HG02642 (cell line): ENCODE data around the gene PRKG1.
"Not testable (repeated sequence)": the region's sequence is repeated elsewhere in the genome, so short reads cannot be mapped to it uniquely, and the experiment has no call there.

Experiments used
- ATAC-seq: cut with Tn5 transposase; IDR thresholded peaks from one replicate; pipeline ENCODE4 v1.9.1; 2021; ENCODE audit warnings: mild to moderate bottlenecking; ENCODE audit not compliant: unreplicated experiment, poor library complexity

PRKG1 gene

DNA sequence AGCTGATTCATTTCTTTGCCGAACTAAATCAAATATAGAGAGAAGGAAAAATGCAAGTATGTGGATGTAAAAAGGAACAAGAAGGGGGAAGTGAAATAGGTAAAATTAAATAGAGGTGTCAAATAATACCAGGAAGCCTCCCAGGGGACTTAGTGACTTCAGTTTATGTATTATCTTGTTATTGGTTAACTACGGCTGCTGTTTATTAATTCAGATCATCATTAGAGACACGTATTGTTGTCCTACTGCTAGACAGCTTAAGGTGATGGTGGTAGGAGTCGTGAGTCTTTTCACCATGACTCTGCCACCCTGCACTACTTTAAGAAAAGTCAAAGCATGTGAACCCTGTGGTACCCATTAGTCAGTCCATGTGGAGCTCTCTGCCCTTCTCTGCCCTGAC, 289.1 kb downstream of the PRKG1 start:
- no peak for ATAC-seq

DNA sequence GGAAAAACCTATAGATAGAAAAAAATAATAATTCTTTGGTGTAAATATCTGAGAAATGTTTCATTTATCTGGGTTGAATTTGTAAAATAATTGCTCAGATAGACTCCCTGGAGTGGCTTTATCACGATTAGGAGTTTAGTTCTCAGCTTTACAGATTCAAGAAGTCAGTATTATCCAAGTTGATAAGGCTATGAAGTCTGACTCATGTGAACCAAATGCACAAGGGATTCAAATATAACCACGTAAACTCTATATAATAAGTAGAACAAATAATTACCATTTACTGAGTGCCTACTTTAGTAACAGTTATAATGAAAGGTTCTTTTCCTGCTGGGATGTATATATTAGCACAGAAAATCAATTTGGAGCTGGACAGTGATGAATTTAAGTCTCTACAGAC, 290.4 kb downstream of the PRKG1 start:
- no peak for ATAC-seq

DNA sequence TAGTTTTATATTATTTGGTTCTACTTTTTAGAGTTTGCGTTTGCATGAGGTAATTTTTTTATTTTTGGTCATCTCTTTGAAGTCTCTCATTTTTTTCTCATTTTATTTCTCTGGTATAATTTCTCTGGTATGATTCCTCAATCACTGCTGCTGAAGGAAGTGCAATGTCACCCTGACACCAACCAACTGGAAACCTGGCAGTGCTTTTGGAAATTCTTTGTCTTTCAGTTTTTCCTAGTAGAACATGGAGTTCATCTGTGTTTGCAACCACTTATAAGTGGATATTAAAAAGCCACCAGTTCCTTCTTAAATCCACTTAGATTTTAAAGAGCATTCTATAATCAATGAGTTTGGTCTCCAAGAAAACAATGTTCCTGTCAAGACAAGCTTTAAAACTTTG, 291.8 kb downstream of the PRKG1 start:
- no peak for ATAC-seq

DNA sequence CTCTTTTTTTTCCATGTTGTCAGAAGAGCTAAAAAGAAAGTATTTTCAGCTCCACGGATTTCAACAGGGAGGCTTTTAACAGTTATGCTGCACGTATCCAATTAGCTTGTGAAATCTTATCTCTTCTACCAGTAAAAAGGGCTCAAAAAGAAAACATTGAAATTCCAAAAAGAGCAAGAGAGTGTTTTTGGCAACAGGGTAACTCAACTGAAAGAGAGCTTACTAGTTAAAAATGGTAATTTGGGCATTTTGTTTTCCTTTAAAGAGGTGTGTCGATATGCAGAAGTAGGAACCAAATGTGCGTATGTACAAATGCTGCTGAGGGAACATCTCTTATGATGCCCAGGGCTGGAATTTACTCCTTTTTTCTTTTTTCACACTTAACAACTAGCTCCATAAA, 292.8 kb downstream of the PRKG1 start:
- no peak for ATAC-seq

DNA sequence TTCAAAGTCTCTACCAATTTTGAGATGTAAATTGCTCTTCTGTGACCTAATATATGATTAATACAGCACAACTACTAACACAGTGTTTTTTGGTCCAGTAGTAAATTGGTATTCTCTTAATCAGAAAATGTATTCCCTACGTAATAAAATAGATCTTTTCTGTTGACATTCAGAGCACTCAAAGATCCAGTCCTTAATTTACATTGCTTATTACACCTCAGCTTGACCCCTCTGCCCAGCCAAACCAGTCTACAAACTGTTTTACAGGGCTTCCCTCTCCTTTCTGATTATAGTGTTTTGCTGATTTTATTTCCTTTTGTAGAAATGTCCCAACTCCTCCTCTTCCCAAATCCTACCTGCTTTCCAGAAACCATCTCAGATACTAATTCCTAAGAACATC, 293.4 kb downstream of the PRKG1 start:
- no peak for ATAC-seq

DNA sequence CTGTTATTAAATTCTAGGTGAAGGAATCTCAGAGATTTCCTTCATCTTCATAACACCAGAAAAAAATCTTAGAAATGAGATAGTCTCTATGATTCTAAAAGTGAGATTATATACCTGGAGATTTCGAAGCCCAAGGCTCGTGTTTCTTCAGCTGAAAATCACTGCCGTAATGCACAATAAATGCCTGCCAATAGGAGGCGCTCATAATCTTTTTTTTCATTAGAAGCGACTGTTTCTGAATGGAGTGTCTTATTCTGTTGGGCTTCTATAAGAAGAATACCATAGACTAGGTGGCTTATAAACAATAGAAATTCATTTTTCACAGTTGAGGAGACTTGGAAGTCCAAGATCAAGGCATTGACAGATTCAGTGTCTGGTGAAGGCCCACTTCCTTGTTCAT, 294.7 kb downstream of the PRKG1 start:
- ATAC-seq, result no peak

DNA sequence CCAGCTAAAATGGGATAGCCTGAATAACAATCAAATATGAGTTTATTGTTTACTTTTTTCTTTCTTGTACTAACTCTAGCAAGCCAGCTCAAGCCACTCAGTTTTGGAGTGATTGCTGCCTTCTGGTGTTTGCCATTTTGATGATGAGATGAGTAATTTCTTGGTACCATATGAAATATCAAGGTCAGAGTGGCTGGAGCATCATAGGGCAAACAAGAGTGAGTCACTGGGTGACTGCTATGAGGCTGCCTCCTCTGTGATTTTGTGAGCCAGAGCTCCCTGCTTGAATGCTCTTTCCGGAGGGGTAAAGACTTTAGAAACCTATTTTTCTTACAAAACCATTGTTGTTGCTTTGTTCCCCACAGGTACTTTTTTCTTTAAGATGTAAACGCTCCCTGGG, 295.6 kb downstream of the PRKG1 start:
- ATAC-seq, result no peak

DNA sequence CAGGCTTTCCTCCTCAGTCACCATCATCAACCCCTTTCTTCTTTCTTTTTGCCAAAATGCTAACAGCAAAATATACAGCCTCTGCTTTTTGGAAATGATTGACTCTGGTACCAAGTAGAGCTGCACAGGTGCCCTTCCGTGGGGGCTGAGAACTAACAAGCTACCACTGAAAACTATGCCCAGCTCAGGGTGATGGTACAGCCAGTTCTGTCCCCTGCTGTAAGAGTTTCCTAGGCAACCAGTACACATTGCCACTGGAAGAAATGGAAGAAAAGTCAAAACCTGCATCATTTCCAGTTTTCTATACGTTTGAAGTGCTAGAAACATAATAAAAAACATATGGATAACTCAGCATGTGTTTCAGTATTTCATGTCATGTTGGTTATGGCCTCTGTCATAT, 297.5 kb downstream of the PRKG1 start:
- ATAC-seq, result no peak

DNA sequence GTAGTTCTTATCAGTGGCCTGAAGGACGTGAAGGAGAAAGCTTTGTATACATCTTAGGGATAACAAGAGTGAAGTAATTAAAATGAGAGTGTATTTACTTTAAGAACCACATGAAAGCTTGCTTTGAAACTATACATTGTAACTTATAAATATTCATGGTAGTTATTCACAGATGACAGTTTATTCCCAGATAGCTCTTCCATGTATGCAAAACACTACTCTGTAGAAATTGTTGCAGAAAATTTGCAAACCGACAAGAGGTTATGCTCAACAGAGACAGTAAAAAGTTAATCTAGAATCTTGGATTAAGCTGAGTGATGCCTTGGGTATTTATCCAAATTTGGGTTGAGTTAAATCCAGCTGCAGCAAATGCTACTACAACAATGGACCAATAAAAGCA, 301.5 kb downstream of the PRKG1 start:
- ATAC-seq, result no peak

DNA sequence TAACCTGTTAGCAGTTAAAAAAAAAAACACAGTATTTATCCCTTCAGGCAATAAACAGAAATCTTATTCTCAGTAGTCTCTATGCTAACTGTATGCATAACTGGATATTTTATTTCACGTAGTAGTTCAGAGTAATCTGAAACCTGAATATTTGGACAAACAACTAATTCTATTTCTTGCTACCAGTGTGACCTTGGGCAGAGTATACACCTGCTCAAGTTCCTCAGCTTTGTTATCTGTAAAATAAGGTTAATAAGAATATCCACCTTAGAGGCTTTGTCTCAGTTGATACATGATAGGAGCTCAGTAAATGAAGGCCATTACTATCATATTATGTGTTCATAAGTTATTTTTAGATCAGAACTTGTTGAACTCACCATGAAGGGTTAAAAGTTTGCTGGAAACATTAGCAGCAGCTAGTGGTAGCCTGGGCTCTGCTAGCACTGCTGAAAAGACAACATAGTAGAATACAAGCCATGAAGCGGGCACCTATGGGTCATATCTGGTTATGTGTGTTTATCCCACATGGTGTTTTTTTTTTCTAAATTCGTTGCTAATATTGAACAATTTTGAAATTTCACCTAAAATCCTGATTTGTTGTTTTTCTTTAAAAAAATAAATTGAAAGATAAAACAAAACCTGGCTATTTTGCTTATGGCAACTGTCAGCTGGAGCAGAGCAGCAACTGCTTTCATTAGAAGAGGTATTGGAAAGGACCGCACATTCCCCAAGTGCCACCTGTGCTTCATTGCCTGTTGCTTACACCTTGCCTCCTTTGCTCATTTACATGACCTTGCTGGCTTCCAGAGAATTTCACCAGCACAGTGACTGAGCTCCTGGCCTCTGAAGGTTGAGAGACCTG, 303.0 kb downstream of the PRKG1 start:
- ATAC-seq, result no peak

DNA sequence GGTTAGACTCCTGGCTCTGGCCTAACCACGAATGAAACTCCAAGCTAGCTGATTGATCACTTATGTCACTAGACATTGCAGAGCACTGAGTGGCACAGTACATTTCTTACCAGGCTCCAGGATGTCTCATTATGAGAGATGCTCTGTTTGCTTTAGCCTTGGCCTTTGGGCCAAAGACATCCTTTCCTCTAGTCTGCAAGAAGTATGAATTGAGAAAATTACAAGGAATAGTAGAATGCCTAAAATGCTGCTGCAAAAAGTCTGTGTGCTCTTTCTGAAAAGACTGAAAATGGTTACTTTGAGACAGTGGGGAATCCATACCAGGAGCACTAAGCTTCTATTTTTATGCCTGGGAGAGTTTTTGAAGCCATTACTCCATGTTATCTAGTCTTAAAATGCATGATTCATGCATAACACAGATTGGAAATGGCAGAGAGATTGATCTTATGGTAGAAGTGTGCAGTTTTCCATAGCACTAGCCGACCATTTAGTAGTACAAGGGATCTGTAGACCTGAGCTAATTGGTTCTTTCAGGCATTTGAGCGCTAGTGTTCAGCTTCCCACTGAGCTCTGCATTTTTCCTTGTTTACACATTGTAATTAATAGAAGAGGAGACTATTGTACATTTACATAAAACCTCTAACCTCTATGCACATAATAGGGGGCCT, 303.8 kb downstream of the PRKG1 start:
- ATAC-seq, result no peak

DNA sequence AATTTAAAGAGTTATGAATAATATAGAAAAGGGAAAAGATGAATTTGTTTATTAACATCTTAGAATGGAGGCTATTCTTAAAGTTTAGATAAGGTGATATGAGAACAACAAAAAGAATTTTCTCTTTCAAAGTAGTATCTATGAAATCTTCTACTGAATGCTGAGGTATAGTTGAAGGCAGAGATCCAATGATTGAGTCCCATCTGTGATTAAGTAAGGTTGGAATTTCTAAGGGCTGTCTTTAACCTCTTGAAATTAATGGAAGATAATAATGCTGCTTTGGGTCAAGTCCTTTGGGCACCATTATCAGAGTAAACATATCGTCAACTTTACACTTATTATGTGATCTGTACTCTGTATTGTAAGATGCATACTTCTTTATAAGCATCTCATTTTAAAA, 307.9 kb downstream of the PRKG1 start:
- ATAC-seq, result no peak

DNA sequence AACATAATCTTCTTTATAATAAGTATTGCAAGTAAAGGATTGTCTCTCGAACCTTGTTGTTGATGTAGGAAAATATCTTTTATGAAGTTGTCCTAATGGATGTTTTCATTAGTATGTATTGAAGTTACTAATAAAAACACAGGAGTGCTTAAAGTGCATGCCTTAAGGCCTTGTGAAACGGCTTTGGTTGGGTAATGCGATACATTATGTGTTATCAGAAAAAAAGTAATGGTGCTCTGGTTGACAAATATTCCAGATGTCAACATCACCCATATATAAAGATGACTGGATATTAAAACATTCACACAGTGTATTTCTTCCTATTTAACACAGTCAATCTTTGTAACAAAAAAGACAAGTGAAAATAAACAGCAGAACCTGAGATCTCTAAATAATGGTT, 310.7 kb downstream of the PRKG1 start:
- no peak for ATAC-seq

DNA sequence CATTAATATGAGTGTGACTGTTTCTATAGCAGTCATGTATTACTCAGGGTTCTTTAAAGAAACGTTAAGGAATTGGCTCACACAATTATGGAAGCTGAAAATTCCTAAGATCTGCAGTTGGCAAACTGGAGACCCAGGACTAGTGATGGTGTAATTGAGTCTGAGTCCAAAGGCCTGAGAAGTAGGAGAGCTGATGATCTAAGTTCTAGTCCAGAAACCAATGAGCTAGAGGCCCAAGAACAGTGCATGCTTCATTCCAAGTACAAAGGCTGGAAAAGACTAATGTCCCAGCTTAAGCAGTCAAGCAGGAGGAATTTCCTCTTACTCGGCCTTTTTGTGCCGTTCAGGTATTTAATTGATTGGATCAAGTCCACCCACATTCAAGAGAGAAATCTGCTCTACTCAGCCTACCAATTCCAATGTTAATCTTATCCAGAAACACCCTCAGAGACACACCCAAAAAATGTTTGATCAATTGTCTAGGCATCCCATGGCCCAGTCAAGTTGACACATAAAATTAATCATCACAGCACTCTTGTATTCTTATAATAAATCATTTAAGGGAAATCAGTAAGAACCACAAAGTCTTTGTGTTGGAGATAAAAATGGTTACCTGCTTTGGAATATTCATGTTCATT, 312.1 kb downstream of the PRKG1 start:
- no peak for ATAC-seq

DNA sequence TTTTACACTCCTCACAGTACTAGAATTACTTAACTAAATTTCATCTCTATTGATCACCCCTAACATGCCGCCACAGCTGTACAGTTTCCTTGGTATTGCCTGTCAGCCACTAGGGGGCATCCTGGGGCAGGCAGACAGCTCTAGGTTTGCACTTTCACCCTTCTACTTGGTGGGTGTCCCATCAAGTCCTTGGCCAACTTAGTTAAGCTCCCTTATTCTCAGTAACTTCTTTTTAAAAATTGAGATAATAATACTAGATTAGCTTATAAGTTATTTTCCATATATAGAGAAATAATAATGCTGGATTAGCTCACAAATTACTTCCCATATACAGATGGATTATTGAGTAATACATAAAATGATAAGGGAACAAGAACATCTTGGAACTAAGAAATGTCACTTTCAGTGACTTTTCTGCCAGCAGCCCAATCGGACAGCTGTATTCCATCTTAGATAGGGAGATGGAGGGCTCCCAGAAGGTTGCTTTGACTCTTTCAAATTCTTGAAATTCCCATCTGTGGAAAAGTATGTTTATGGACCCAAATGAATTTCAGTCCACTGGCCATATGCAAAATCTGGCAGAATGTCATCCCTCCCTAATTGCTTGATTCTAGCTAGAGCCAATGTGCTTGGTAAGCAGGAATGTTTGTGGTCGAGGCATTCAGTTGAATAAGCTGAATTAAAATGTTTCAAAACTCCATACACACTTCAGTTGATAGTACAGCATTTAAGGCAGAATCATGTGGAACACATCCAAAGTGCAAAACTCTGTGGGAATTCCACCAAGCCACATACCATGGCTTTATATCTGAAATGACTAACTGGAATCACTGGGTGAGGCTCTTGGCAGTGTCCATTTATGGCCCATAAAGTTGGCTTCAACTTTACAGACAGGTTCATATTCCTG, 315.4 kb downstream of the PRKG1 start:
- ATAC-seq, result peak; percentile 93

DNA sequence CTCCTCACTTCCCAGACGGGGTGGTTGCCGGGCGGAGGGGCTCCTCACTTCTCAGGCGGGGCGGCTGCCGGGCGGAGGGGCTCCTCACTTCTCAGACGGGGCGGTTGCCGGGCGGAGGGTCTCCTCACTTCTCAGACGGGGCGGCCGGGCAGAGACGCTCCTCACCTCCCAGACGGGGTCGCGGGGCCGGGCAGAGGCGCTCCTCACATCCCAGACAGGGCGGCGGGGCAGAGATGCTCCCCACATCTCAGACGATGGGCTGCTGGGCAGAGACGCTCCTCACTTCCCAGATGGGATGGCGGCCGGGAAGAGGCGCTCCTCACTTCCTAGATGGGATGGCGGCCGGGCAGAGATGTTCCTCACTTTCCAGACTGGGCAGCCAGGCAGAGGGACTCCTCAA, 318.7 kb downstream of the PRKG1 start:
- not testable (repeated sequence) for ATAC-seq

DNA sequence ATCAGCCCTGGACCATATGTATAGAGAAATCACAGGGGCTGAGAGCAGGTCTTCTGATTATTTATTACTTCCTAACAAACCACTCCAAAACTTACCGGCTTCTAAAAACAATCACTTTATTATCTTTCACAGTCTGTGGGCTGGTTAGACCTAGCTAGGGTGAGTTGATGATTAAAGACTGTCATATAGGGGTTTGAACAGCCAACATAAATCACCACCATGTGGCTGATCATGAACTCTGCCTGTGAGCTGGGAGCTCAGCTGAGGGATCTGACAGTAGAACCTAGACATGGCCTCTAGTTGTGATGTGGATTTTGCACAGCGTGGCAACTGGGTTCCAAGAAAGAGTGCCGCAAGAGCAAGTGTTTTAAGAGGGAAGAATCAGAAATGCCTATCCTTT, 319.8 kb downstream of the PRKG1 start:
- ATAC-seq, result no peak

DNA sequence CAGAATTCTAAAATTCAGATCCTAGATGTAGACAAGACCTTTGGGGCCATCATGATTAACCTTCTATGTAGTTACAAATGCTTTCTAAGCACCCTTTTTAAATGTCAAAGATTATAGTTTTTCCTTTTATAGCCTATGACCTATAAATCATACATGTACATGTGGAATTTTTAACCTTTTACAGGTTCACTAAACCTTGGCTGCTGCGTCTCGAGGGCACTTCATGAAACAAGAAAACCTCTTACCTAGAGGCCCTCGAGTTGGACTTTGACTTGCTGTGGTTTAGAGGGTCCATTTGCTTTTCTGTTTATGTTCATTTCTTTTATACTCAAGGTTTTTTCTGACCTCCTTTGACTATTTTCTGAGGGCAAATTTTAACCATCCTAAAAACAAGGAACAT, 323.0 kb downstream of the PRKG1 start:
- no peak for ATAC-seq

DNA sequence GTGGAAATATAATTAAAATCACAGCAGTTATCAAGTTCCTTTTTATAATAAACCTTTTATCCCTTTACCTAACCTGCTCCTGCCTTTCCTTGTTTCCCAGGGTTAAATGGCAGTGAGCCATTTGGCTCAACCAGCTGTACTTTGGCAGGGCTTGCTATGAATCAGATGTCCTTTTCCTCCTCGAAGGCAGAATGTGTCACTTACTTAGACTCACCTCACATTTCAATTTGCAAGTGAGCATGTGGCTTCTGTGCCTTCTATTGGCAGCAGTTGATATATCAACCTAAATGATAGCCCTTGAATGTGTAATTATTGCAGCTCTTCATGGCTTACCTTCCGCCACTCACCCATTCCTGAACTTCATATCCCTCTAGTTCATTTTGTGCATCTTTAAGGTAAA, 323.4 kb downstream of the PRKG1 start:
- ATAC-seq, result no peak

DNA sequence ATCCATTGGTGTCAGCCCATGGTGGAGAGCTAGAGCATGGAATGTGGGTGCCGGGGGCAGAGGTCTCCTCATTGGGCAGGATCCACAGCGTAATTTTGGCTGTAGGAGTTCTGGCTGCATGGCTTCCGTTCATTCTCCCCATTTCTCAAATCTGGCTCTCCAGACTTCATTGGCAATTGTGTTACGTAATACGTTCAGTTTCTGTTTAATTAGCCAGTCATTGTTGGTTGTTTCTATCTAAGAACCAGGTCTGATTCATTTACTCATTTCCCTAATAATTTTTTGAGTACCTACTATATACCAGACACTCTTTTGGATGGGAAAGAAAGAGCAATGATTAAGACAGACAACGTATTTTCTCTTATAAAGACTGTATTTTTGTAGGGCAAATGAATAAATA, 325.6 kb downstream of the PRKG1 start:
- ATAC-seq, result no peak
